Osteoblast (primary cell): ENCODE results near the gene KIF13A. TPM values are rescaled to one million over a fixed set of nuclear protein-coding genes. Genes with fewer than 3 reads are reported as not detected.
"Not testable (repeated sequence)": the region's sequence is repeated elsewhere in the genome, so short reads cannot be mapped to it uniquely, and the experiment has no call there.

Source experiments
- DNase-seq: peaks from one replicate; pipeline ENCODE4 v3.0.0; 2011; ENCODE audit warnings: low spot score, mixed read lengths; ENCODE audit not compliant: insufficient read length; ENCODE audit errors: missing footprints
- H2AFZ ChIP-seq: 2 replicates; pipeline ENCODE4 v1.6.0; 2011; ENCODE audit warnings: mild to moderate bottlenecking, low read length
- H3K27ac ChIP-seq: 2 replicates; pipeline ENCODE4 v1.5.1; 2011; ENCODE audit warnings: mild to moderate bottlenecking, low read depth, low read length, moderate library complexity
- H3K27me3 ChIP-seq: 2 replicates; pipeline ENCODE4 v1.6.0; 2012; ENCODE audit warnings: mild to moderate bottlenecking, control low read depth, inconsistent platforms, low read length, moderate library complexity; ENCODE audit not compliant: insufficient read depth
- H3K36me3 ChIP-seq: 2 replicates; pipeline ENCODE4 v1.5.1; 2011; ENCODE audit warnings: mild to moderate bottlenecking, low read length, control low read depth, moderate library complexity; ENCODE audit not compliant: insufficient read depth
- H3K4me1 ChIP-seq: 2 replicates; pipeline ENCODE4 v1.5.1; 2011; ENCODE audit warnings: mild to moderate bottlenecking, low read length, control low read depth, moderate library complexity; ENCODE audit not compliant: insufficient read depth
- H3K4me2 ChIP-seq: 2 replicates; pipeline ENCODE4 v1.6.0; 2011; ENCODE audit warnings: mild to moderate bottlenecking, low read length; ENCODE audit not compliant: insufficient read depth
- H3K4me3 ChIP-seq: fragments of 200-600 bp; sonication (generic); 3 replicates; pipeline ENCODE4 v1.5.1; 2012; ENCODE audit warnings: mild to moderate bottlenecking, low read length, inconsistent platforms; ENCODE audit not compliant: insufficient read depth
- H3K79me2 ChIP-seq: 2 replicates; pipeline ENCODE4 v1.6.0; 2012; ENCODE audit warnings: mild to moderate bottlenecking, low read length, control low read depth, inconsistent platforms; ENCODE audit not compliant: insufficient read depth
- H3K9me3 ChIP-seq: 2 replicates; pipeline ENCODE4 v1.5.1; 2011; ENCODE audit warnings: low read depth, low read length, control low read depth
- H4K20me1 ChIP-seq: 2 replicates; pipeline ENCODE4 v1.6.0; 2012; ENCODE audit warnings: mild to moderate bottlenecking, low read length, control low read depth; ENCODE audit not compliant: insufficient read depth
- total RNA-seq: library from RNA; depleted of rRNA; stranded (reverse); fragments of >200 nt; gene quantifications from 2 replicates; pipeline ENCODE4 v1.2.3, GENCODE V29; 2012
- TF ChIP-seq, protein P1 (sequence below): IDR thresholded peaks from 2 replicates; pipeline ENCODE4 v1.5.1; 2011; ENCODE audit warnings: mild to moderate bottlenecking, low read depth, low read length, moderate library complexity; ENCODE audit errors: extremely low read depth

Gene KIF13A
- total RNA-seq, 1 donor, result 61.5 TPM

DNA sequence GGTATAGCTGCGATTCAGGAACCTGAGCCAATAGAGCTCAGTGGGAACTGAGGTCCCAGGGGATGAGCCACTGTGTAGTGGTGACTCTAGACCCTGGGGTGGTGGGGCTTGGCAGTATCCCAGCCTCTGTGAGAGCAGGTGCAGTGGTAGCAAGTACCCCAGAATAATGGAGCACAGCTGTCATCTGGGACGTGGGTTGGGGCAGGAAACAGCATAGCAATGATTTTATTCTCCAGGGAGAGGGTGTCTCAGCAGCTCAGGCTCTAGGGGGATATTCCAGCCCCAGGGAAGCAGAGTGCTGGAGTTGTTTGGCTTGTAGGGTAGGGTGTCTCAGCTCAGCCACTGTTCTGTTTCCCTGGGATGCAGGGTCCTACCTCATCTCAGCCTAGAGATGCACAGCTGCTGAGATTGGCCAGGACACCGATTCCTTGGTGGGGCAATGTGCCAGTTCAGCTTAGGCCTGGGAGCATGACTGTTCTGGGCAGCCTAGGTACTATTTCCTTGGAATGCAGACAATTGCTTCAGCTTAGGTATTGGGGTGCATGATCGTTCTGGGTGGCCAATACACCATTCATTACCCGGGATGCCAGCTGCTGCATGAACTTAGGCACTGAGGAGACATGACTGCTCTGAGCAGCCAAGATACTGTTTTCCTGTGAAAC, 246.7 kb downstream of the KIF13A start:
- TF ChIP-seq, protein P1, sequence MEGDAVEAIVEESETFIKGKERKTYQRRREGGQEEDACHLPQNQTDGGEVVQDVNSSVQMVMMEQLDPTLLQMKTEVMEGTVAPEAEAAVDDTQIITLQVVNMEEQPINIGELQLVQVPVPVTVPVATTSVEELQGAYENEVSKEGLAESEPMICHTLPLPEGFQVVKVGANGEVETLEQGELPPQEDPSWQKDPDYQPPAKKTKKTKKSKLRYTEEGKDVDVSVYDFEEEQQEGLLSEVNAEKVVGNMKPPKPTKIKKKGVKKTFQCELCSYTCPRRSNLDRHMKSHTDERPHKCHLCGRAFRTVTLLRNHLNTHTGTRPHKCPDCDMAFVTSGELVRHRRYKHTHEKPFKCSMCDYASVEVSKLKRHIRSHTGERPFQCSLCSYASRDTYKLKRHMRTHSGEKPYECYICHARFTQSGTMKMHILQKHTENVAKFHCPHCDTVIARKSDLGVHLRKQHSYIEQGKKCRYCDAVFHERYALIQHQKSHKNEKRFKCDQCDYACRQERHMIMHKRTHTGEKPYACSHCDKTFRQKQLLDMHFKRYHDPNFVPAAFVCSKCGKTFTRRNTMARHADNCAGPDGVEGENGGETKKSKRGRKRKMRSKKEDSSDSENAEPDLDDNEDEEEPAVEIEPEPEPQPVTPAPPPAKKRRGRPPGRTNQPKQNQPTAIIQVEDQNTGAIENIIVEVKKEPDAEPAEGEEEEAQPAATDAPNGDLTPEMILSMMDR, result no peak
- Histone ChIP-seq H3K4me1 (no peaks in the 10 kb centered on the region), H3K27me3 (no peaks in the 10 kb centered on the region), H3K79me2 (no peaks in the 10 kb centered on the region), H2AFZ (no peak overlapping the region), H3K4me2 (no peak overlapping the region), H3K36me3 (no peaks in the 10 kb centered on the region), H3K4me3 (no peak overlapping the region), H3K9me3 (peaks cover 5% of the 10 kb centered on the region), H3K27ac (no peak overlapping the region), H4K20me1 (no peaks in the 10 kb centered on the region)
- peak; percentile 58 for DNase-seq

DNA sequence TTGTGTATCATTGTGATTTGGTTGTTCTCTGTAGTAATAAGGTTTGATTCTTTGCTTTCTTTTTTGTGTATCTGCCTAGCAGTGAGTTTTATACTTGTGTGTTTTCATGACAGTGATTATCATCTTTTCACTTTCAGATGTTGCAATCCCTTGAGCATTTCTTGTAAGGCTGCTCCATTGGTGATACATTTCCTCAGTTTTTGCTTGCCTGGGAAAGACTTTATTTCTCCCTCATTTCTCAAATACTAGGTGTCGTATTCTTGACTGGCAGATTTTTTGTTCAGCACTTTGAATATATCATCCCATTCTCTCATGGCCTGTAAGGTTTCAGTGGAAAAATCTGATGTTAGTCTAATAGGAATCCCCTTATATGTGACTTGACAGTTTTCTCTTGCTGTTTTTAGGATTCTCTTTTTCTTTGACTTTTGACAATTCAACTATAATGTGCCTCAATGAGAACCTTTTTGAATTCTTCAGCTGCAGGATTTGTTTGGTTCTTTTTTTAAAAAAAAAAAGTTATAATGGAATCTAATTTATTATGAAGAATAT, 249.7 kb downstream of the KIF13A start:
- Histone ChIP-seq H3K4me2 (no peak overlapping the region), H3K4me1 (no peaks in the 10 kb centered on the region), H3K27me3 (no peaks in the 10 kb centered on the region), H3K36me3 (no peaks in the 10 kb centered on the region), H3K4me3 (no peak overlapping the region), H4K20me1 (no peaks in the 10 kb centered on the region), H2AFZ (no peak overlapping the region), H3K9me3 (peaks cover 5% of the 10 kb centered on the region), H3K79me2 (no peaks in the 10 kb centered on the region), H3K27ac (no peak overlapping the region)
- TF ChIP-seq, protein P1, result no peak
- no peak for DNase-seq

DNA sequence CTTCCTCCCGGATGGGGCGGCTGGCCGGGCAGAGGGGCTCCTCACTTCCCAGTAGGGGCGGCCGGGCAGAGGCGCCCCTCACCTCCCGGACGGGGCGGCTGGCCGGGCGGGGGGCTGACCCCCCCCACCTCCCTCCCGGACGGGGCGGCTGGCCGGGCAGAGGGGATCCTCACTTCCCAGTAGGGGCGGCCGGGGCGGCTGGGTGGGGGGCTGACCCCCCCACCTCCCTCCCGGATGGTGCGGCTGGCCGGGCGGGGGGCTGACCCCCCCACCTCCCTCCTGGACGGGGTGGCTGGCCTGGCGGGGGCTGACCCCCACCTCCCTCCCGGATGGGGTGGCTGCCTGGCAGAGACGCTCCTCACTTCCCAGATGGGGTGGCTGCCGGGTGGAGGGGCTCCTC, 252.1 kb downstream of the KIF13A start:
- H3K27me3 ChIP-seq, H3K4me1 ChIP-seq, H3K27ac ChIP-seq, H3K9me3 ChIP-seq, H3K79me2 ChIP-seq, H3K4me2 ChIP-seq, DNase-seq, H3K4me3 ChIP-seq, H4K20me1 ChIP-seq, H3K36me3 ChIP-seq, H2AFZ ChIP-seq: not testable (repeated sequence)

DNA sequence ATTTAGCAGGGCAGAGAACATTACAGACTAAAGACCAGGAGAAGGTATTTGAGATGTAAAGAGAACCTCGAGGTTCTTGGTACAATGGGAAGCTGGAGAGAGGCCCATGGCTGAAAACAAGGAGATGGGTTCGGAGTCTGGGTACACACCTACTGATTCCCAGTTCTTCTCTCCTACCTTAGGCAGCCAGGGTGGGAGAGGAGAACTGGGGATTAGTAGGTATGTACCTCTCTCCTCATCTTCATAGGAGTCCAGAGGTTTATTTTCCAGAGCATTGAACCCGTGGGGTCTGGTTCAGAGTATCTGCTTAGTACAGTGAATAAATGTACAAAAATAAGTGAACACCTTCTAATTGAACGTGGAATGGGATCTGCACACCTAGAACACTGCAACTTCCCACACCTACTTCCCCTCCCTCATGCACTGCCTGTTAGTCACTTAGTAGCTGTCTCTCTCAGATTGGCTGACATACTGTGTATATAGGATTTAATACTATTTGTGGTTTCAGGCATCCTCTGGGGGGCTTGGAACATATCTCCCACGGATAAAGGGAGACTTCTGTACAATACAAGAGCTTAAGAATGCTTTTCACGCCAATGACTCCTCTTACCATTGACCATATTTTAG, 257.2 kb downstream of the KIF13A start:
- H3K9me3 ChIP-seq, result no peaks in the 10 kb centered on the region

More for the DNA sequence above, 257.2 kb downstream of the KIF13A start:
- H3K36me3 ChIP-seq, result no peaks in the 10 kb centered on the region
- no peak overlapping the region for H3K4me2 ChIP-seq
- peak; percentile 13 for DNase-seq
- no peak overlapping the region for H3K4me3 ChIP-seq
- H3K27me3 ChIP-seq, result no peaks in the 10 kb centered on the region
- no peaks in the 10 kb centered on the region for H4K20me1 ChIP-seq
- no peaks in the 10 kb centered on the region for H3K79me2 ChIP-seq
- H3K4me1 ChIP-seq, result no peaks in the 10 kb centered on the region
- TF ChIP-seq, protein P1, result no peak
- H2AFZ ChIP-seq, result no peak overlapping the region
- no peak overlapping the region for H3K27ac ChIP-seq
